ENCODE data around the gene URM1.

URM1 gene

DNA sequence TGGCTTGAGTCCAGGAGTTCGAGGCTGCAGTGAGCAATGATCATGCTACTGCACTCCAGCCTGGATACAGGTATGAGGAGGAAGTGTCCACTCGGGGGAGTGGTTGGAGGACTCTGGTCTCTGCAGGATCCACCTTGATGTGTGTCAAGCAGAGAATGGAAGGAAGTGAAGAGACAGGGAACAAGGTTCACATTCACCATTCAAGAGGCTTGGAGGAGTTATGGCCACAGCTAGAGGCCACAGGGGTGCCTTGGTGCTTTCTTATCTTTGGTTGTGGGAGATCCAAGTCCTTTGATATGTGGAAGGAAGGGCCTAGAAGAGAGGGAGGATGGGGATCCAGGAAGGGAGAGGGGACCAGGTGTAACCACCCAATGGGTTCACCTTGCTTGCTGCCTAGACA, 44.1 kb downstream of the URM1 start:
- H3K36me3 ChIP-seq (ENCODE audit: control insufficient read depth in 4 of 4, insufficient read depth in 4 of 4, low read length in 3 of 4): no peaks in the 10 kb centered on the region
- ChIA-PET POLR2A (no interaction called here), CTCF (interaction anchor here (6.7 kb wide), 1 partner anchor 53 kb away, joined by 80 read pairs; no protein-coding TSS in a partner anchor)
- no peak overlapping the region for H3K27ac ChIP-seq (ENCODE audit: insufficient read depth in 1 of 2, low read depth in 1 of 2, low read length in 2 of 2, poor library complexity in 1 of 2, severe bottlenecking in 2 of 2)
- H3K9me3 ChIP-seq (ENCODE audit: control extremely low read depth in 1 of 5, control insufficient read depth in 4 of 5, insufficient read depth in 2 of 5, low read depth in 1 of 5, low read length in 4 of 5): no peaks in the 10 kb centered on the region
- peaks cover 0 to 21% (median 8%) of the 10 kb centered on the region in 4 experiments for H3K4me1 ChIP-seq (ENCODE audit: control extremely low read depth in 1 of 4, control insufficient read depth in 4 of 4, insufficient read depth in 4 of 4, low read length in 3 of 4)
- DNase-seq: no peak
- no peak overlapping the region for H3K4me3 ChIP-seq (ENCODE audit: control insufficient read depth in 1 of 7, extremely low read depth in 1 of 7, insufficient read depth in 4 of 7, low read depth in 2 of 7, low read length in 6 of 7)
- H3K27me3 ChIP-seq (replicated peaks in 2 of 5; ENCODE audit: control insufficient read depth in 4 of 5, insufficient read depth in 5 of 5, low read length in 4 of 5): peaks cover 0 to 59% (median 10%) of the 10 kb centered on the region in 5 experiments
- WGBS (ENCODE audit: insufficient coverage): 91% methylated on average over 2 of the region's 2 CpGs

DNA sequence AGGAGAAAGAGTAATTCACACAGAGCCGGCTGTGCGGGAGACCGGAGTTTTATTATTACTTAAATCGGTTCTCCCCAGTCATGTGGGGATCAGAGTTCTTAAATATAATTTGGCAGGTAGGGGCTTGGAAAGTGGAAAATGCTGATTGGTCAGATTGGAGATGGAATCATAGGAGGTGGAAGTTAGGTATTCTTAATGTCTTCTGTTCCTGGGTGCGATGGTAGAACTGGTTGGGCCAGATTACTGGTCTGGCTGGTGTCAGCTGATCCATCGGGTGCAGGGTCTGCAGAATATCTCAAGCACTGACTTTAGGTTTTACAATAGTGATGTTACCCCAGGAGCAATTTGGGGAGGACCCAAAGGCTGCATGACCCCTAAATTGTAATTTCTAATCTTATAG, 44.8 kb downstream of the URM1 start:
- Histone ChIP-seq H3K36me3 (ENCODE audit: control insufficient read depth in 4 of 4, insufficient read depth in 4 of 4, low read length in 3 of 4) (no peaks in the 10 kb centered on the region), H3K4me3 (ENCODE audit: control insufficient read depth in 1 of 7, extremely low read depth in 1 of 7, insufficient read depth in 4 of 7, low read depth in 2 of 7, low read length in 6 of 7) (no peak overlapping the region), H3K27me3 (replicated peaks in 2 of 5; ENCODE audit: control insufficient read depth in 4 of 5, insufficient read depth in 5 of 5, low read length in 4 of 5) (peaks cover 0 to 57% (median 10%) of the 10 kb centered on the region in 5 experiments), H3K27ac (ENCODE audit: insufficient read depth in 1 of 2, low read depth in 1 of 2, low read length in 2 of 2, poor library complexity in 1 of 2, severe bottlenecking in 2 of 2) (no peak overlapping the region), H3K4me1 (ENCODE audit: control extremely low read depth in 1 of 4, control insufficient read depth in 4 of 4, insufficient read depth in 4 of 4, low read length in 3 of 4) (peaks cover 0 to 22% (median 12%) of the 10 kb centered on the region in 4 experiments), H3K9me3 (ENCODE audit: control extremely low read depth in 1 of 5, control insufficient read depth in 4 of 5, insufficient read depth in 2 of 5, low read depth in 1 of 5, low read length in 4 of 5) (no peaks in the 10 kb centered on the region)
- DNase-seq: no peak
- POLR2A ChIA-PET: no interaction called here
- CTCF ChIA-PET: interaction anchor here (1.5 kb wide), 1 partner anchor 54 kb away, joined by 9 read pairs; no protein-coding TSS in a partner anchor
- WGBS (ENCODE audit: insufficient coverage): 20% methylated on average over 1 of the region's 6 CpGs

DNA sequence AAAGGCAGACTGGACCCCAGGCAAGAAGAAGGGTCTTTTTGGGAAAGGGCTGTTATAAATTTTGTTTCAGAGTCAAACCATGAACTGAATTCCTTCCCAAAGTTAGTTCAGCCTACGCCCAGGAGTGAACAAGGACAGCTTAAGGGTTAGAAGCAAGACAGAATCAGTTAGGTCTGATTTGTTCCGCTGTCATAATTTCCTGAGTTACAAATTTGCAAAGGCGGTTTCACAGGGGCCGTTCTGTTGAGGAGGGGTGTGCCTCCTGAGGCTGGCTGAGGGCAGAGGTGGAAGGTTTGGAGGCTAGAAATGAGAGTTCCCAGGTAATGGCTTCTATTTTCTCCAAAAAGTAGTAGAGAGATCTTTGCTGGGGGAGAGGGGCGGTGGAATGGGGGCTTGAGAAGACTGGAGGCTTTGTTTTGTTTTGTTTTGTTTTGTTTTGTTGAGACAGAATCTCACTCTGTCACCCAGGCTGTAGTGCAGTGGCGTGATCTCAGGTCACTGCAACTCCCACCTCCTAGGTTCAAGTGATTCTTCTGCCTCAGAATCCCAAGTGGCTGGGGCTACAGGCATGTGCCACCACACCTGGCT, 45.4 kb downstream of the URM1 start:
- Histone ChIP-seq H3K9me3 (ENCODE audit: control extremely low read depth in 1 of 5, control insufficient read depth in 4 of 5, insufficient read depth in 2 of 5, low read depth in 1 of 5, low read length in 4 of 5) (no peaks in the 10 kb centered on the region), H3K36me3 (ENCODE audit: control insufficient read depth in 4 of 4, insufficient read depth in 4 of 4, low read length in 3 of 4) (no peaks in the 10 kb centered on the region), H3K4me3 (ENCODE audit: control insufficient read depth in 1 of 7, extremely low read depth in 1 of 7, insufficient read depth in 4 of 7, low read depth in 2 of 7, low read length in 6 of 7) (no peak overlapping the region), H3K27me3 (replicated peaks in 2 of 5; ENCODE audit: control insufficient read depth in 4 of 5, insufficient read depth in 5 of 5, low read length in 4 of 5) (peaks cover 0 to 52% (median 10%) of the 10 kb centered on the region in 5 experiments), H3K27ac (ENCODE audit: insufficient read depth in 1 of 2, low read depth in 1 of 2, low read length in 2 of 2, poor library complexity in 1 of 2, severe bottlenecking in 2 of 2) (no peak overlapping the region), H3K4me1 (ENCODE audit: control extremely low read depth in 1 of 4, control insufficient read depth in 4 of 4, insufficient read depth in 4 of 4, low read length in 3 of 4) (peaks cover 0 to 27% (median 17%) of the 10 kb centered on the region in 4 experiments)
- ChIA-PET CTCF (interaction anchor here (0.7 to 1.5 kb wide), 2 partner anchors 54 to 158 kb away, joined by 3 to 9 read pairs; no protein-coding TSS in a partner anchor), POLR2A (no interaction called here)
- DNase-seq: no peak
- 23% methylated on average over 4 of the region's 6 CpGs for WGBS (ENCODE audit: insufficient coverage)

DNA sequence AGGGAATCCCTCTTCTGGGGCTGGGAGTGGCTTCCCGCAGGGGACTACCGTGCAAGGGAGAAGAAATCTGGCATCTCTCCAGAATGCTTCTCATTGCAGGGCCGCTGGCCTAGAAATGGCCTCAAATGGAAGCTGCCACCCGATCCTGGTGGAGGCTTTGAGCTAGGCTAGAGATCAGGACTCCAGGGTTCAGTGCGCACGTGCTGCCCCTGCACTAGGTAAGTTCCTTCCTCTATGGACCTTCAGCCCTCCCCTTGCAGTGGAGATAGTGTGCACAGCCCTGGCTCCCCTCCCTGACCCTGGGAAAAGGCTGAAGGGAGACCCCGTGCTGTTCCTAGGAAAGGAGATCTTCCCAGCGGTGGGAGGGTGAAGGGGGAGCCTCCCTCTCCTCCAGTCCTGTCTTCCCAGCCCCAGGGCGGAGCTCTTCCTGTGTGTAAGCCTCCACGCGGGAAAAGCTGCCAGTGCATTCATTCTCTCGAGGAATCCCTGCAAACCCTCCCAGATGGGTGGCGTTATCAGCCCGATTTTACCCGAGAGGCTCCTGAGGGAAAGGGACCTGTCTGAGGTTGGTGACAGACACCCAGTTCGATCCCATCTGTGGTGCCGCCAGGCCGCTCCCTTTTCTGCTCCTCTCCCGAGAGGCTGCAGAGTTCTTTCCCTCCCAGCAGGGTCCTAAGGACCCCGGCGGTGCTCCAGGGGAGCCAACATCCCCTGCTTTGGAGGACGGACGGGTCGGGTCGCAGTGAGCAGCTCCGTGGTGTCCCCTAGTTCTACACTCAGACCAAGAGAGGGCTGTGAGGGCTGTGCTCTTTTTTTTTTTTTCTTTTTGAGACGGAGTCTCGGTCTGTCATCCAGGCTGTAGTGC, 48.1 kb downstream of the URM1 start:
- no peak overlapping the region for H3K27ac ChIP-seq (ENCODE audit: insufficient read depth in 1 of 2, low read depth in 1 of 2, low read length in 2 of 2, poor library complexity in 1 of 2, severe bottlenecking in 2 of 2)
- H3K4me3 ChIP-seq (ENCODE audit: control insufficient read depth in 1 of 7, extremely low read depth in 1 of 7, insufficient read depth in 4 of 7, low read depth in 2 of 7, low read length in 6 of 7): peak overlapping the region in 3 of 7 experiments; percentile 35 to 88 (median 82)

DNA sequence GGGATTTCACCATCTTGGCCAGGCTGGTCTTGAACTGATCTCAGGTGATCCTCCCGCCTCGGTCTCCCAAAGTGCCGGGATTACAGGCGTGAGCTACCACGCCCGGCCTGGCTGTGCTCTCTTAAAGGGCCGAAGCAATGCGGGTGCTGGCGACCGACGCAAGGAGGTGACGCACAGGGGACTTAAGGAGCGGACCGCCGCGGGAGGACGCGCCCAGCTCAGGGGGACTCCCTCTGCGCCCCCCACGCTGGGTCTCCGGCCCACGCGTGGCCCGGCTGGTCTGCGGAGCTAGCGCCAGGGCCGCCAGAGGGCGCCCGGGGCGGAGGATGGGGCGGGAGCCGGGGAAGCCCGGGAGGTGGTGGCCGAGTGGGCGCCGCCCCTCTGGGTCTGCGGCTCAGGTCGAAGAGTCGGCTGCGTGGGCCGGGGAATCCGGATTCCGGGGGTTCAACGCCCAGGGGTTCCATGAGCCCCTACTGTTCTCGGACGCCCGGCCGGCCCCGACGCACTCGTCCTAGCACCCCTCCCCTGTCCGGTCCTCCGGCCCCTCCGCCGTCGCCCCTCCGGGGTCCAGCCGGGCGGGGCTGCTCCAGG, 49.0 kb downstream of the URM1 start:
- ChIA-PET POLR2A (interaction anchor here (0.6 to 0.7 kb wide), 2 partner anchors 22 to 119 kb away, joined by 3 to 4 read pairs; no protein-coding TSS in a partner anchor), CTCF (interaction anchor here (0.6 to 4.2 kb wide), 20 partner anchors 9 to 149 kb away, joined by 3 to 23 read pairs (median 4); partner anchors contain the start of gene URM1)
- Histone ChIP-seq H3K36me3 (ENCODE audit: control insufficient read depth in 4 of 4, insufficient read depth in 4 of 4, low read length in 3 of 4) (peaks cover 0 to 7% (median 2%) of the 10 kb centered on the region in 4 experiments), H3K27ac (ENCODE audit: insufficient read depth in 1 of 2, low read depth in 1 of 2, low read length in 2 of 2, poor library complexity in 1 of 2, severe bottlenecking in 2 of 2) (no peak overlapping the region), H3K9me3 (ENCODE audit: control extremely low read depth in 1 of 5, control insufficient read depth in 4 of 5, insufficient read depth in 2 of 5, low read depth in 1 of 5, low read length in 4 of 5) (no peaks in the 10 kb centered on the region), H3K4me1 (ENCODE audit: control extremely low read depth in 1 of 4, control insufficient read depth in 4 of 4, insufficient read depth in 4 of 4, low read length in 3 of 4) (peaks cover 0 to 29% (median 22%) of the 10 kb centered on the region in 4 experiments), H3K27me3 (replicated peaks in 2 of 5; ENCODE audit: control insufficient read depth in 4 of 5, insufficient read depth in 5 of 5, low read length in 4 of 5) (peaks cover 0 to 26% (median 7%) of the 10 kb centered on the region in 5 experiments), H3K4me3 (ENCODE audit: control insufficient read depth in 1 of 7, extremely low read depth in 1 of 7, insufficient read depth in 4 of 7, low read depth in 2 of 7, low read length in 6 of 7) (peak overlapping the region; percentile 65 to 88 (median 81))
- DNase-seq: peak; percentile 64 to 74 (median 71)
- WGBS (ENCODE audit: insufficient coverage): 0% methylated on average over 53 of the region's 59 CpGs

More for the DNA sequence above, 48.1 kb downstream of the URM1 start:
- ChIA-PET CTCF (interaction anchor here (0.6 to 4.2 kb wide), 20 partner anchors 9 to 148 kb away, joined by 3 to 23 read pairs (median 4); partner anchors contain the start of gene URM1), POLR2A (interaction anchor here (0.6 to 0.7 kb wide), 2 partner anchors 22 to 120 kb away, joined by 3 to 4 read pairs; no protein-coding TSS in a partner anchor)
- no peak for DNase-seq
- H3K27me3 ChIP-seq (replicated peaks in 2 of 5; ENCODE audit: control insufficient read depth in 4 of 5, insufficient read depth in 5 of 5, low read length in 4 of 5): peaks cover 0 to 34% (median 7%) of the 10 kb centered on the region in 5 experiments
- H3K36me3 ChIP-seq (ENCODE audit: control insufficient read depth in 4 of 4, insufficient read depth in 4 of 4, low read length in 3 of 4): peaks cover 0 to 5% (median under 1%) of the 10 kb centered on the region in 4 experiments
- WGBS (ENCODE audit: insufficient coverage): 3% methylated on average over 20 of the region's 28 CpGs
- no peaks in the 10 kb centered on the region for H3K9me3 ChIP-seq (ENCODE audit: control extremely low read depth in 1 of 5, control insufficient read depth in 4 of 5, insufficient read depth in 2 of 5, low read depth in 1 of 5, low read length in 4 of 5)
- peaks cover 0 to 29% (median 22%) of the 10 kb centered on the region in 4 experiments for H3K4me1 ChIP-seq (ENCODE audit: control extremely low read depth in 1 of 4, control insufficient read depth in 4 of 4, insufficient read depth in 4 of 4, low read length in 3 of 4)

DNA sequence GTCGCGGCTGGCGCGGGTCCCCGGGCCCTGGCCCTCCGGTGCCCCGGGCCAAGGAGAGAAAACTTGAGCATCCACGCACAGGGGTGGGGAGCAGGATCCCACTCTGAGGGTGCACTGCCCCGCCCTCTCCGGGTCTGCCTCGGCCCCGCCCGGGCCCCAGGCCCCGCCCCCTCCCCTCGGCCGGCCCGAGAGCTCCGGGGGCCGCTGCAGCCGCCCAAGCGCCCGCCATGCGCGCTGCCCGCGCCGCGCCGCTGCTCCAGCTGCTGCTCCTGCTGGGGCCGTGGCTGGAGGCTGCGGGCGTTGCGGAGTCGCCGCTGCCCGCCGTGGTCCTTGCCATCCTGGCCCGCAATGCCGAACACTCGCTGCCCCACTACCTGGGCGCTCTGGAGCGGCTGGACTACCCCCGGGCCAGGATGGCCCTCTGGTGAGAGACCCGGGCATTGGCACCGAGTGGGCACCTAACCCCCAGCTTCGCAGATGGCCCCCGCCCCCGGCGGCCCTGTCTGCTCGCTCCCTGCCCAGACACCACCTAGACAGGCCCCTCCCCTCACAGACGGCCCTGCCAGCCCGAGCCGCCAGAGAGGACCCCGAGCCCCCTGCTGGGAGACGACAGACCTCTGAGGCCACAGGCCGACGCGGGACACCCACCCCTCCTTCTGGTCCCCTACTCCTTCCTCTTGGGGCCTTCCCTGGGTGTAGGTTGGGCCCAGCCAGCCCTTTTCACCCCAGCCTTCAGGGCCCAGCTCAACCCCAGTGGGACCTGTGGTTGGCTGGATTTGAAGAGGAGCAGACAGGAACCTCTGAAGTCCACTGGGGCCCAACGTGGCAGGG, 49.7 kb downstream of the URM1 start, which contains the start of gene CERCAM:
CERCAM (plus strand) TSS at position 207 of the 831 bp plus-strand sequence; CDS start at position 228, 21 bp downstream.
- ChIA-PET CTCF (interaction anchor here (0.6 to 4.2 kb wide), 12 partner anchors 9 to 124 kb away, joined by 3 to 23 read pairs (median 4); partner anchors contain the start of gene URM1), POLR2A (interaction anchor here (0.6 kb wide), 1 partner anchor 232 kb away, joined by 4 read pairs; no protein-coding TSS in a partner anchor)
- Histone ChIP-seq H3K27me3 (replicated peaks in 2 of 5; ENCODE audit: control insufficient read depth in 4 of 5, insufficient read depth in 5 of 5, low read length in 4 of 5) (peaks cover 0 to 26% (median 7%) of the 10 kb centered on the region in 5 experiments), H3K4me3 (ENCODE audit: control insufficient read depth in 1 of 7, extremely low read depth in 1 of 7, insufficient read depth in 4 of 7, low read depth in 2 of 7, low read length in 6 of 7) (peak within 1 kb of the TSS; percentile 65 to 88 (median 81)), H3K9me3 (ENCODE audit: control extremely low read depth in 1 of 5, control insufficient read depth in 4 of 5, insufficient read depth in 2 of 5, low read depth in 1 of 5, low read length in 4 of 5) (no peaks in the 10 kb centered on the region), H3K36me3 (ENCODE audit: control insufficient read depth in 4 of 4, insufficient read depth in 4 of 4, low read length in 3 of 4) (peaks cover 0 to 7% (median 2%) of the 10 kb centered on the region in 4 experiments), H3K4me1 (ENCODE audit: control extremely low read depth in 1 of 4, control insufficient read depth in 4 of 4, insufficient read depth in 4 of 4, low read length in 3 of 4) (peaks cover 0 to 29% (median 22%) of the 10 kb centered on the region in 4 experiments), H3K27ac (ENCODE audit: insufficient read depth in 1 of 2, low read depth in 1 of 2, low read length in 2 of 2, poor library complexity in 1 of 2, severe bottlenecking in 2 of 2) (peak within 1 kb of the TSS; percentile 25 to 68)
- under 1% methylated on average over 42 of the region's 59 CpGs for WGBS (ENCODE audit: insufficient coverage)
- peak; percentile 69 to 84 (median 76) for DNase-seq
